Left ventricle myocardium inferior (tissue), 1 donor: ENCODE results near the gene BICC1. TPM values are rescaled to one million over a fixed set of nuclear protein-coding genes. Genes with fewer than 3 reads are reported as not detected.

ENCODE experiments used
- DNase-seq: peaks from one replicate; pipeline ENCODE4 v3.0.0-alpha.2; 2020
- H3K27ac ChIP-seq: fragments of 200-600 bp; replicated peaks from 2 replicates; pipeline ENCODE4 v1.8.0; 2021
- H3K27me3 ChIP-seq: fragments of 200-600 bp; 2 replicates; pipeline ENCODE4 v1.8.0; 2021; ENCODE audit warnings: low read depth
- H3K36me3 ChIP-seq: fragments of 200-600 bp; 2 replicates; pipeline ENCODE4 v1.8.0; 2021
- H3K4me1 ChIP-seq: fragments of 200-600 bp; 2 replicates; pipeline ENCODE4 v1.8.0; 2021
- H3K4me3 ChIP-seq: fragments of 200-600 bp; 2 replicates; pipeline ENCODE4 v1.8.0; 2021; ENCODE audit warnings: mild to moderate bottlenecking, moderate library complexity
- H3K9me3 ChIP-seq: fragments of 200-600 bp; replicated peaks from 2 replicates; pipeline ENCODE4 v1.8.0; 2021
- CTCF ChIP-seq: fragments of 200-600 bp; IDR thresholded peaks from 2 replicates; pipeline ENCODE4 v1.8.0; 2021; ENCODE audit warnings: antibody characterized with exemption, mild to moderate bottlenecking, borderline replicate concordance
- intact Hi-C: fragments of 100-400 bp; cut with micrococcal nuclease; formaldehyde crosslinking; loops from one replicate; pipeline ENCODE4 v1.11.0; 2022
- total RNA-seq: library from RNA; stranded (reverse); fragmentation: NEBNext Ultra II Directional; extraction: Animal tissue kit (Norgen Biotek cat#: 25700); gene quantifications from one replicate; pipeline ENCODE4 v1.2.1, GENCODE V29; 2021
- donor health status: DM: no; HTN: yes; CAD: no; lungs with severe emphysema.

BICC1 gene
- total RNA-seq, 1 donor from 2014 or later: 5.7 TPM

- H3K4me1 ChIP-seq: peaks cover 33% of the 10 kb centered on the region
- H3K27ac ChIP-seq: peak overlapping the region; percentile 27
- intact Hi-C loops: no loop called here
- no peak for TF ChIP-seq CTCF
- H3K27me3 ChIP-seq: no peaks in the 10 kb centered on the region
- no peak overlapping the region for H3K4me3 ChIP-seq
- H3K36me3 ChIP-seq: no peaks in the 10 kb centered on the region
- H3K9me3 ChIP-seq: no peaks in the 10 kb centered on the region
- DNase-seq: no peak
These were observed 138.4 kb downstream of the BICC1 start for GRCh38 chr10:58651040-58651439.

- no peak for DNase-seq
- peaks cover 27% of the 10 kb centered on the region for H3K4me1 ChIP-seq
- H3K36me3 ChIP-seq: no peaks in the 10 kb centered on the region
- no peaks in the 10 kb centered on the region for H3K27me3 ChIP-seq
- no peak for TF ChIP-seq CTCF
- intact Hi-C loops: no loop called here
- no peak overlapping the region for H3K4me3 ChIP-seq
- H3K27ac ChIP-seq: peak overlapping the region; percentile 27
- no peaks in the 10 kb centered on the region for H3K9me3 ChIP-seq
These were observed 139.1 kb downstream of the BICC1 start for GRCh38 chr10:58651742-58652141.

GRCh38 chr10:58653139-58653538 lies 140.5 kb downstream of the BICC1 start:
- H3K27me3 ChIP-seq: no peaks in the 10 kb centered on the region
- no peak overlapping the region for H3K27ac ChIP-seq
- intact Hi-C loops: no loop called here
- H3K4me1 ChIP-seq: peaks cover 25% of the 10 kb centered on the region
- H3K9me3 ChIP-seq: no peaks in the 10 kb centered on the region
- DNase-seq: no peak
- H3K4me3 ChIP-seq: no peak overlapping the region
- TF ChIP-seq CTCF: no peak
- H3K36me3 ChIP-seq: no peaks in the 10 kb centered on the region

GRCh38 chr10:58660575-58661255 lies 148.0 kb downstream of the BICC1 start:
- Histone ChIP-seq H3K27me3 (no peaks in the 10 kb centered on the region), H3K4me1 (no peaks in the 10 kb centered on the region), H3K27ac (no peak overlapping the region), H3K9me3 (peaks cover 32% of the 10 kb centered on the region), H3K36me3 (no peaks in the 10 kb centered on the region), H3K4me3 (no peak overlapping the region)
- TF ChIP-seq CTCF: no peak
- DNase-seq: no peak
- intact Hi-C loops: no loop called here

GRCh38 chr10:58661336-58661735 lies 148.7 kb downstream of the BICC1 start:
- no peak for TF ChIP-seq CTCF
- no peak overlapping the region for H3K4me3 ChIP-seq
- no peaks in the 10 kb centered on the region for H3K36me3 ChIP-seq
- H3K27ac ChIP-seq: no peak overlapping the region
- intact Hi-C loops: no loop called here
- peaks cover 32% of the 10 kb centered on the region for H3K9me3 ChIP-seq
- DNase-seq: no peak
- no peaks in the 10 kb centered on the region for H3K27me3 ChIP-seq
- no peaks in the 10 kb centered on the region for H3K4me1 ChIP-seq

GRCh38 chr10:58661902-58662301 lies 149.2 kb downstream of the BICC1 start:
- Histone ChIP-seq H3K27me3 (no peaks in the 10 kb centered on the region), H3K4me1 (no peaks in the 10 kb centered on the region), H3K27ac (no peak overlapping the region), H3K9me3 (peaks cover 32% of the 10 kb centered on the region), H3K4me3 (no peak overlapping the region), H3K36me3 (no peaks in the 10 kb centered on the region)
- intact Hi-C loops: no loop called here
- DNase-seq: no peak
- no peak for TF ChIP-seq CTCF
